ENCODE data around the gene JAKMIP1. TPM values are rescaled to one million over a fixed set of nuclear protein-coding genes. Genes with fewer than 3 reads are reported as not detected.

Gene JAKMIP1
- total and polyA plus RNA-seq, 2 of the 13 experiments (the other 11 are each of a cell fraction or from before 2014, with no cell fraction given), result not detected

- H3K36me3 ChIP-seq (replicated peaks in 1 of 2; ENCODE audit: control insufficient read depth in 1 of 2, insufficient read depth in 2 of 2, low read length in 2 of 2), result no peaks in the 10 kb centered on the region
- H3K4me3 ChIP-seq (replicated peaks in 1 of 3; ENCODE audit: insufficient read depth in 1 of 3, low read depth in 2 of 3, low read length in 3 of 3), result no peak overlapping the region
- no peak overlapping the region for H3K27ac ChIP-seq (ENCODE audit: extremely low read length, insufficient read depth, low read length)
- DNase-seq (ENCODE audit: low spot score), result no peak
- H4K20me1 ChIP-seq (ENCODE audit: insufficient read depth, low read length), result no peaks in the 10 kb centered on the region
- in situ Hi-C loops (cut with HindIII; ENCODE audit: extremely low pct_ligation_motif_present, low pct_unique_long_range_greater_than_20kb) (no loop called here), intact Hi-C loops (cut with micrococcal nuclease; ENCODE audit: unreplicated experiment) (no loop called here)
- no TSS peak for BruUV-seq (replicated peaks)
- H3K27me3 ChIP-seq (ENCODE audit: control insufficient read depth in 1 of 2, insufficient read depth in 2 of 2, low read length in 2 of 2), result peaks cover 0 to 10% of the 10 kb centered on the region in 2 experiments; a peak in 2 of 5 replicates
- no peak for ATAC-seq
- WGBS (ENCODE audit: low lambda C conversion rate), result 35% methylated on average over 11 of the region's 12 CpGs
- no peaks in the 10 kb centered on the region for H3K9me3 ChIP-seq (ENCODE audit: low read length)
- no peak for FAIRE-seq
- H3K4me2 ChIP-seq (ENCODE audit: low read depth, low read length), result no peak overlapping the region
- POLR2A ChIA-PET, result no interaction called here
- TF ChIP-seq CEBPG (CRISPR knock-in tag; IDR thresholded peaks at IDR 0.05) (no peak), ZUFSP (CRISPR knock-in tag; IDR thresholded peaks at IDR 0.05; ENCODE audit: borderline replicate concordance) (no peak), BHLHE40 (IDR thresholded peaks at IDR 0.05; ENCODE audit: low read length) (no peak), AKAP8 (CRISPR knock-in tag; IDR thresholded peaks at IDR 0.05) (no peak), POLR2AphosphoS5 (IDR thresholded peaks at IDR 0.05; ENCODE audit: low read depth, low read length) (no peak), THAP11 (CRISPR knock-in tag; IDR thresholded peaks at IDR 0.05) (no peak)
- H3K9ac ChIP-seq (ENCODE audit: insufficient read depth, low read depth, low read length), result no peak overlapping the region
- H3K4me1 ChIP-seq (ENCODE audit: insufficient read depth, low read length), result peaks cover 14% of the 10 kb centered on the region
- H3K79me2 ChIP-seq (ENCODE audit: insufficient read depth, low read length), result no peaks in the 10 kb centered on the region
- H2AFZ ChIP-seq (ENCODE audit: low read length), result no peak overlapping the region
- CTCF ChIA-PET (ENCODE audit: low intra/inter-chr PET ratio, low total read pairs), result no interaction called here
These were observed 186.8 kb downstream of the JAKMIP1 start for GRCh38 chr4:6013564-6013963.

GRCh38 chr4:6012200-6012599 is 188.1 kb downstream of the JAKMIP1 start:
- Histone ChIP-seq H3K4me3 (replicated peaks in 1 of 3; ENCODE audit: insufficient read depth in 1 of 3, low read depth in 2 of 3, low read length in 3 of 3) (no peak overlapping the region), H4K20me1 (ENCODE audit: insufficient read depth, low read length) (no peaks in the 10 kb centered on the region), H3K9me3 (ENCODE audit: low read length) (no peaks in the 10 kb centered on the region), H2AFZ (ENCODE audit: low read length) (no peak overlapping the region), H3K27me3 (ENCODE audit: control insufficient read depth in 1 of 2, insufficient read depth in 2 of 2, low read length in 2 of 2) (peaks cover 0 to 10% of the 10 kb centered on the region in 2 experiments; a peak in 2 of 5 replicates), H3K4me1 (ENCODE audit: insufficient read depth, low read length) (peaks cover 9% of the 10 kb centered on the region), H3K4me2 (ENCODE audit: low read depth, low read length) (no peak overlapping the region), H3K27ac (ENCODE audit: extremely low read length, insufficient read depth, low read length) (no peak overlapping the region), H3K9ac (ENCODE audit: insufficient read depth, low read depth, low read length) (no peak overlapping the region), H3K36me3 (replicated peaks in 1 of 2; ENCODE audit: control insufficient read depth in 1 of 2, insufficient read depth in 2 of 2, low read length in 2 of 2) (no peaks in the 10 kb centered on the region), H3K79me2 (ENCODE audit: insufficient read depth, low read length) (no peaks in the 10 kb centered on the region)
- ATAC-seq (no peak), FAIRE-seq (no peak), DNase-seq (ENCODE audit: low spot score) (no peak)
- CTCF ChIA-PET (ENCODE audit: low intra/inter-chr PET ratio, low total read pairs), result no interaction called here
- 36% methylated on average over 5 of the region's 5 CpGs for WGBS (ENCODE audit: low lambda C conversion rate)
- no TSS peak for BruUV-seq (replicated peaks)
- POLR2A ChIA-PET, result no interaction called here
- in situ Hi-C loops (cut with HindIII; ENCODE audit: extremely low pct_ligation_motif_present, low pct_unique_long_range_greater_than_20kb) (no loop called here), intact Hi-C loops (cut with micrococcal nuclease; ENCODE audit: unreplicated experiment) (no loop called here)
- TF ChIP-seq CHCHD3 (CRISPR knock-in tag; IDR thresholded peaks at IDR 0.05) (no peak), ZNF407 (CRISPR knock-in tag; IDR thresholded peaks at IDR 0.05; ENCODE audit: not compliant biosample characterization) (no peak), ZNF614 (CRISPR knock-in tag; IDR thresholded peaks at IDR 0.05; ENCODE audit: borderline replicate concordance) (no peak), SOX6 (IDR thresholded peaks at IDR 0.05) (no peak), SOX6 (CRISPR knock-in tag; IDR thresholded peaks at IDR 0.05) (no peak)
